Measurements from ENCODE around the gene SART3.

- TF ChIP-seq, protein P1, sequence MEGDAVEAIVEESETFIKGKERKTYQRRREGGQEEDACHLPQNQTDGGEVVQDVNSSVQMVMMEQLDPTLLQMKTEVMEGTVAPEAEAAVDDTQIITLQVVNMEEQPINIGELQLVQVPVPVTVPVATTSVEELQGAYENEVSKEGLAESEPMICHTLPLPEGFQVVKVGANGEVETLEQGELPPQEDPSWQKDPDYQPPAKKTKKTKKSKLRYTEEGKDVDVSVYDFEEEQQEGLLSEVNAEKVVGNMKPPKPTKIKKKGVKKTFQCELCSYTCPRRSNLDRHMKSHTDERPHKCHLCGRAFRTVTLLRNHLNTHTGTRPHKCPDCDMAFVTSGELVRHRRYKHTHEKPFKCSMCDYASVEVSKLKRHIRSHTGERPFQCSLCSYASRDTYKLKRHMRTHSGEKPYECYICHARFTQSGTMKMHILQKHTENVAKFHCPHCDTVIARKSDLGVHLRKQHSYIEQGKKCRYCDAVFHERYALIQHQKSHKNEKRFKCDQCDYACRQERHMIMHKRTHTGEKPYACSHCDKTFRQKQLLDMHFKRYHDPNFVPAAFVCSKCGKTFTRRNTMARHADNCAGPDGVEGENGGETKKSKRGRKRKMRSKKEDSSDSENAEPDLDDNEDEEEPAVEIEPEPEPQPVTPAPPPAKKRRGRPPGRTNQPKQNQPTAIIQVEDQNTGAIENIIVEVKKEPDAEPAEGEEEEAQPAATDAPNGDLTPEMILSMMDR (IDR thresholded peaks at IDR 0.05): no peak
- no peak for TF ChIP-seq POLR2A (IDR thresholded peaks at IDR 0.05)
Measured at GRCh38 chr12:108586306-108586705, 25.3 kb upstream of the SART3 start.

Measured in esophagus squamous epithelium (tissue), 4 donors.